Renal cortical epithelial cell (primary cell): ENCODE measurements around the gene WNT7A. TPM values are rescaled to one million over a fixed set of nuclear protein-coding genes. Genes with fewer than 3 reads are reported as not detected.

ENCODE experiments used
- DNase-seq: peaks from one replicate; pipeline ENCODE4 v3.0.0-alpha.2; 2011; ENCODE audit warnings: low read depth
- total RNA-seq: library from RNA; depleted of rRNA; stranded (reverse); fragments of >200 nt; gene quantifications from 2 replicates; pipeline ENCODE4 v1.2.3, GENCODE V29; 2014

Gene WNT7A
- total RNA-seq, 1 donor from 2014 or later = 23.1 TPM

GRCh38 chr3:13846238-13846637 is 33.6 kb downstream of the WNT7A start:
- DNase-seq = no peak

DNA sequence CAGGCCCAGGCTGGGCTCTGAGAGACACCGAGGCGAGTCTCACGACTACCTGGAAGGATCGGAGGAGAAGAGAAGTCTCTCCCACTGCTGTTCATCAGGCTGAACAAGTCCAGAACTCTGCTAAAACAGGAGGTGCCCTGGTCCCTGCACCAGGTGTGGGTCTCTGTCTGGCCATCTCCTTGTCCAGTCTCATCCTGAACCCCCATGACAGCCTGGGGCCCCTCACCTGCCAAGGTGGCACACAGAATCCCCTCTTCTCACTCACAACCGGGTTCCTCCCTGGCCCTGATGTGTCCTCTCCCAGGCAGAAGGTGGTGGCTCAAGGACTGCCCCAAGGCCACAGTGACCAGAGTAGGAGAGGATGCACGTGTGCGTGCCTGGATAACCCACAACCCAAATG is 34.1 kb downstream of the WNT7A start:
- DNase-seq = no peak

DNA sequence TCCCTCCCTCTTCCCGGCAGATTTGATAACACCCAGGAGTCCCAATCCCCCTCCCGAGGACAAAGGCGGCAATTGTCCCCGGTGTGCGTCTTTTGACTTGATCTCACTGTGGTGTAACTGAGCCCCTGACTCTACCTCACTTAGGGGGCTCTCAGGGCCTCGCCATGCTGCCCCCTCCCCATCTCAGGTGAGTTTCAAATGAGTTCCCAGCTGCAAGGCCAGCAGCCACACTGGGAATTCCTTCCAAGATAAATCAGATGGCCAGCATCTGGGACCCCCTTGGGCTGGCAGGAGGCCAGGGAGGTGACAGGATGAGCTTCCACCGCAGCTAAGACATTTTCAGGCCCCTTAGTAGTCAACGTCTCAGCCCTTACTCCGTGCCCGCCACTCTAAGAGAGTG is 35.0 kb downstream of the WNT7A start:
- DNase-seq = no peak

DNA sequence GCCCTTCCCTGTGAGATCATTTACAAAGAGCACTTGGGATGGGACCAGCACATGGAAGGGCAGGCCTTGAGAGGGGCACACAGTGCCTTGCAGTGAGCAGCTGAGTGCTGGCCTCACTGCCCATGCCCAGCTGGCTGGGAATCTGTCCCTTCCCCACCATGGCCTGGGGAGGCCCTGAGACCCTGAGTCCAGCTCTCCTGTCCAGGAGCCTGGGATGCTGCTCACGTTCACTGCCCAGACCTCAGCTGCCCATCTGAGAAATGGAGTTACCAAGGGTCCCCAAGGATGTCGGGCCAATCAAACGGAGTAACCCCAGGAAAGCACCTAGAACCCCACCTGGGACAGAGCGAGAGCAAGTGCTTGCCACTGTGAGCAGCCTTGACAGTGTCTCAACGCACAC is 35.6 kb downstream of the WNT7A start:
- DNase-seq = no peak

- DNase-seq = no peak
Observed at GRCh38 chr3:13843351-13843750, 36.5 kb downstream of the WNT7A start.

- no peak for DNase-seq
Observed at GRCh38 chr3:13842226-13842625, 37.6 kb downstream of the WNT7A start.

GRCh38 chr3:13841826-13842225 is 38.0 kb downstream of the WNT7A start:
- DNase-seq = no peak

DNA sequence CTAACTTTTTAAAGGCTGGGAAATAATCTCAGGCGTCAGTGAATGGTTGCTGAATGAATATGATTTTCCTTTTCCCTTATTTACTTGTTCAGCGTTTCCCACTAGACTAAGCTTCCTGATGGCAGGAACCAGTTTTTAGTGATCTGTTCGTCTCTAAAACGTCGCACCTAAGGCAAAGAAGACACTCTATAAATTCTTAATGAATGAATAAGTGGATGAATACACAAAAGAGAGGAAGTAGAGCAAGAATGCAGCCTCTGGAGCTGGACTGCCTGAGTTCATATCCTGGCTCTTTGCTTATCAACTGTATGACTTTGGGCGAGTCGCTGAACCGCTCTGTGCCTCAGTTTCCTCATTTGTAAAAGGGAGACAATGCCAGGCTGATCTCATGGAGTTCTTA is 38.7 kb downstream of the WNT7A start:
- no peak for DNase-seq

GRCh38 chr3:13840456-13840855 is 39.4 kb downstream of the WNT7A start:
- no peak for DNase-seq

- peak; percentile 25 for DNase-seq
Observed at GRCh38 chr3:13839726-13840340, 40.0 kb downstream of the WNT7A start.

DNA sequence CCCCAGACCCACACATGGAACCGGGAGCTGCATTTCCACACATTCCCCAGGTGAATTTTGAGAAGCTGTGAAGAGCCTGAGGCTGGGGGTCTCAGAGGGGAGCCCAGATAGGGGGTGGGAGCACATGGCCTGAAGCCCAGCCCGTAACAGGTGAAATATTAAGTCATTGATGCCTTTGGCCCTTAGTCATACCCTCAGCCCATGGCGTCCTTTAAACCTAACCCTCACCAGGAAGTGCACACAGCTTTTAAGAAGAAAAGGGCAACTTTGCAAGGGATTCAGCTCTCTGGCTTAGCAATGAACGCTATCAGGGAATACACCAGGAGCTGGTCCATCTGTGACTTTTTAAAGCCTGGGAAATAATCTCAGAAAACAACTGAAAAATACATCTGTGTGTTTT is 40.6 kb downstream of the WNT7A start:
- DNase-seq = peak; percentile 46

GRCh38 chr3:13838421-13838820 is 41.5 kb downstream of the WNT7A start:
- DNase-seq = no peak

- no peak for DNase-seq
Observed at GRCh38 chr3:13837751-13838150, 42.1 kb downstream of the WNT7A start.

GRCh38 chr3:13836658-13837587 is 42.9 kb downstream of the WNT7A start:
- no peak for DNase-seq

DNA sequence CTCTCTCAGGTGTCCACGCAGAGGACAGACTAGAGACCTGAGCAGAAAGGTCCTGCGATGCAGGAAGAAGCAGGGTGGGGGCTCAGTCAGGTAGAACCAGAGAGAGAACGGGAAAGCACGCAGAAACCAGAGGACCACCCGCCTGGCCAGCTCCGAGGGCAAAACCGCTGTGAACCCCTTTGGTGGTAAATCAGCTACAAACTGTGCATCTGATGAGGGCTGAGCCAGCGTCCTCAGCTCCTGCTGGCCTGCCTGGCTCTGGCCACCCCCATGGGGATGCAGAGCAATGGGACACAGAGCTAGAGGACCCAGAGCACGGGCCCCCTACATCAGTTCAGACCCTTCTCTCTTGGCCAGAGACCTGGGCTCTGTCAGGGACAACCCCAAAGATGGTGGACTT is 44.6 kb downstream of the WNT7A start:
- no peak for DNase-seq

- DNase-seq = no peak
Observed at GRCh38 chr3:13834258-13835035, 45.4 kb downstream of the WNT7A start.

GRCh38 chr3:13833506-13834257 is 46.2 kb downstream of the WNT7A start:
- DNase-seq = no peak

- DNase-seq = no peak
Observed at GRCh38 chr3:13832130-13832529, 47.7 kb downstream of the WNT7A start.

- no peak for DNase-seq
Observed at GRCh38 chr3:13831386-13831996, 48.4 kb downstream of the WNT7A start.

- DNase-seq = no peak
Observed at GRCh38 chr3:13829311-13829710, 50.6 kb downstream of the WNT7A start.

DNA sequence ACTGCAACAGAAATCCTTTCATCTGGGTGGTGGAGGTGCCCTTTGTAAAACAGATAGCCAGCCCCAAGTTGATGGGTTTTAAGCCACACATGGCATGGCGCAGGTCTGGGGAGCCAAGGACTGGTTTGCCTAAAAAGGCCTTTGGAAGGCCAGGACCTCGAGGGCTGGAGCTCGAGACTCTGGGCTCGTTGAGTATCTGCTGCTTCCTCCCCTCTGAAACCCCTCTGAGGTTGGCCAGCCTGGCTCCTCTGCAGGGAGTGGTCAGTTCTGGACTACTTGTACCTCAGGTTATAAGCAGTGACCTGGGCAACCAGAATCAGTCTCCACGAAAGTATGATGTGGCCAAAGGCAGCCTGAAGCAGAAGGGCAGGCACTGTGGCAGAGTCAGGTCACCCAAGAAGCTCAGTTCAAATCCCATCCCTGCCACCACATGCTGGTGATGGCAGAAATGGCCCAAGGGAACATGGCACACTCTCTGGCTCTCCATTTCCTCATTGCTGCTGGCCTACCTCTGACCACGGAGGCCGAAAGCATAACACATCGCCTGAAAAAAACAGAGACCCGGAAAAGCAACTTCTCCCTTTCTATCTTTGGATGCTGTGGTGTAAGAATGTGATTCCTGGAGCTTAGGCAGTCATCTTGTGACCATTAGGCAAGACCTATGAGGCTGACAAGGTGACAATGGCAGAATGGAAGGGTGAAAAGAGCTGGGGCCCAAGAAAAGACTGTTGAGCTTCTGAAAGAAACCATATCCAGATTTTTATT is 51.2 kb downstream of the WNT7A start:
- no peak for DNase-seq
